Measurements from ENCODE around the gene KMT2A. TPM values are rescaled to one million over a fixed set of nuclear protein-coding genes. Genes with fewer than 3 reads are reported as not detected.

Gene KMT2A
- total RNA-seq, 1 donor from 2014 or later = 85.8 TPM

GRCh38 chr11:118437208-118438125 is 1.2 kb downstream of the KMT2A start:
- H3K36me3 Mint-ChIP-seq = no peaks in the 10 kb centered on the region
- peaks cover 52% of the 10 kb centered on the region for H3K4me1 Mint-ChIP-seq
- peak; percentile 28 to 51 for DNase-seq (ENCODE audit: low spot score in 2 of 2, unreplicated experiment in 2 of 2)
- H3K27ac Mint-ChIP-seq = peak overlapping the region; percentile 92
- H3K4me3 Mint-ChIP-seq = peak overlapping the region; percentile 89
- H3K27me3 Mint-ChIP-seq (ENCODE audit: low read depth) = no peaks in the 10 kb centered on the region
- H3K9me3 Mint-ChIP-seq = no peaks in the 10 kb centered on the region
- TF ChIP-seq CTCF (IDR thresholded peaks at IDR 0.05; ENCODE audit: unreplicated experiment) = no peak

- Mint-ChIP-seq H3K9me3 (no peaks in the 10 kb centered on the region), H3K27me3 (ENCODE audit: low read depth) (no peaks in the 10 kb centered on the region), H3K4me1 (peaks cover 58% of the 10 kb centered on the region), H3K27ac (peak overlapping the region; percentile 92), H3K36me3 (no peaks in the 10 kb centered on the region), H3K4me3 (peak overlapping the region; percentile 89)
- no peak for TF ChIP-seq CTCF (IDR thresholded peaks at IDR 0.05; ENCODE audit: unreplicated experiment)
- DNase-seq (ENCODE audit: low spot score in 2 of 2, unreplicated experiment in 2 of 2) = peak; percentile 27 to 55
These were observed 2.1 kb downstream of the KMT2A start for GRCh38 chr11:118438314-118438931.

- H3K36me3 Mint-ChIP-seq = no peaks in the 10 kb centered on the region
- peaks cover 57% of the 10 kb centered on the region for H3K4me1 Mint-ChIP-seq
- H3K27ac Mint-ChIP-seq = peak overlapping the region; percentile 92
- H3K4me3 Mint-ChIP-seq = no peak overlapping the region
- no peaks in the 10 kb centered on the region for H3K9me3 Mint-ChIP-seq
- TF ChIP-seq CTCF (IDR thresholded peaks at IDR 0.05; ENCODE audit: unreplicated experiment) = no peak
- no peaks in the 10 kb centered on the region for H3K27me3 Mint-ChIP-seq (ENCODE audit: low read depth)
- DNase-seq (ENCODE audit: low spot score in 2 of 2, unreplicated experiment in 2 of 2) = no peak
These were observed 3.4 kb downstream of the KMT2A start for GRCh38 chr11:118439646-118440045.

GRCh38 chr11:118441770-118442275 is 5.5 kb downstream of the KMT2A start:
- Mint-ChIP-seq H3K36me3 (peaks cover 2% of the 10 kb centered on the region), H3K4me3 (no peak overlapping the region), H3K4me1 (peaks cover 57% of the 10 kb centered on the region), H3K27me3 (ENCODE audit: low read depth) (no peaks in the 10 kb centered on the region), H3K27ac (no peak overlapping the region), H3K9me3 (no peaks in the 10 kb centered on the region)
- no peak for TF ChIP-seq CTCF (IDR thresholded peaks at IDR 0.05; ENCODE audit: unreplicated experiment)
- DNase-seq (ENCODE audit: low spot score in 2 of 2, unreplicated experiment in 2 of 2) = no peak

GRCh38 chr11:118442301-118442700 is 6.0 kb downstream of the KMT2A start:
- no peaks in the 10 kb centered on the region for H3K9me3 Mint-ChIP-seq
- H3K4me1 Mint-ChIP-seq = peaks cover 55% of the 10 kb centered on the region
- H3K36me3 Mint-ChIP-seq = peaks cover 3% of the 10 kb centered on the region
- no peak for DNase-seq (ENCODE audit: low spot score in 2 of 2, unreplicated experiment in 2 of 2)
- H3K27me3 Mint-ChIP-seq (ENCODE audit: low read depth) = no peaks in the 10 kb centered on the region
- no peak overlapping the region for H3K27ac Mint-ChIP-seq
- TF ChIP-seq CTCF (IDR thresholded peaks at IDR 0.05; ENCODE audit: unreplicated experiment) = no peak
- H3K4me3 Mint-ChIP-seq = no peak overlapping the region
